Lower leg skin (tissue), 3 donors: Measurements from ENCODE around the gene ANKRD39.

ENCODE experiments used
- POLR2A ChIP-seq, 2 donors: fragments of 450-650 bp; IDR thresholded peaks; one replicate each; pipeline ENCODE4 v1.6.1; 2016 to 2017; ENCODE audit warnings: antibody characterized with exemption in 2 of 2, mild to moderate bottlenecking in 1 of 2, moderate library complexity in 1 of 2
- TF ChIP-seq, protein P1 (sequence below), 3 donors: fragments of 450-650 bp; IDR thresholded peaks; one replicate each; pipeline ENCODE4 v1.5.1; 2016; ENCODE audit warnings: antibody characterized with exemption in 3 of 3, mild to moderate bottlenecking in 3 of 3, moderate library complexity in 2 of 3

GRCh38 chr2:96816836-96817702 is 40.7 kb downstream of the ANKRD39 start:
- TF ChIP-seq, protein P1, sequence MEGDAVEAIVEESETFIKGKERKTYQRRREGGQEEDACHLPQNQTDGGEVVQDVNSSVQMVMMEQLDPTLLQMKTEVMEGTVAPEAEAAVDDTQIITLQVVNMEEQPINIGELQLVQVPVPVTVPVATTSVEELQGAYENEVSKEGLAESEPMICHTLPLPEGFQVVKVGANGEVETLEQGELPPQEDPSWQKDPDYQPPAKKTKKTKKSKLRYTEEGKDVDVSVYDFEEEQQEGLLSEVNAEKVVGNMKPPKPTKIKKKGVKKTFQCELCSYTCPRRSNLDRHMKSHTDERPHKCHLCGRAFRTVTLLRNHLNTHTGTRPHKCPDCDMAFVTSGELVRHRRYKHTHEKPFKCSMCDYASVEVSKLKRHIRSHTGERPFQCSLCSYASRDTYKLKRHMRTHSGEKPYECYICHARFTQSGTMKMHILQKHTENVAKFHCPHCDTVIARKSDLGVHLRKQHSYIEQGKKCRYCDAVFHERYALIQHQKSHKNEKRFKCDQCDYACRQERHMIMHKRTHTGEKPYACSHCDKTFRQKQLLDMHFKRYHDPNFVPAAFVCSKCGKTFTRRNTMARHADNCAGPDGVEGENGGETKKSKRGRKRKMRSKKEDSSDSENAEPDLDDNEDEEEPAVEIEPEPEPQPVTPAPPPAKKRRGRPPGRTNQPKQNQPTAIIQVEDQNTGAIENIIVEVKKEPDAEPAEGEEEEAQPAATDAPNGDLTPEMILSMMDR (IDR thresholded peaks at IDR 0.05) = no peak
- no peak for TF ChIP-seq POLR2A (IDR thresholded peaks at IDR 0.05)
